Cardiac atrium fibroblast (primary cell): ENCODE data around the gene URI1. TPM values are rescaled to one million over a fixed set of nuclear protein-coding genes. Genes with fewer than 3 reads are reported as not detected.

Experiments
- total RNA-seq: library from RNA; depleted of rRNA; stranded (reverse); fragments of >200 nt; gene quantifications from 2 replicates; pipeline ENCODE4 v1.2.3, GENCODE V29; 2015

Gene URI1, protein sequence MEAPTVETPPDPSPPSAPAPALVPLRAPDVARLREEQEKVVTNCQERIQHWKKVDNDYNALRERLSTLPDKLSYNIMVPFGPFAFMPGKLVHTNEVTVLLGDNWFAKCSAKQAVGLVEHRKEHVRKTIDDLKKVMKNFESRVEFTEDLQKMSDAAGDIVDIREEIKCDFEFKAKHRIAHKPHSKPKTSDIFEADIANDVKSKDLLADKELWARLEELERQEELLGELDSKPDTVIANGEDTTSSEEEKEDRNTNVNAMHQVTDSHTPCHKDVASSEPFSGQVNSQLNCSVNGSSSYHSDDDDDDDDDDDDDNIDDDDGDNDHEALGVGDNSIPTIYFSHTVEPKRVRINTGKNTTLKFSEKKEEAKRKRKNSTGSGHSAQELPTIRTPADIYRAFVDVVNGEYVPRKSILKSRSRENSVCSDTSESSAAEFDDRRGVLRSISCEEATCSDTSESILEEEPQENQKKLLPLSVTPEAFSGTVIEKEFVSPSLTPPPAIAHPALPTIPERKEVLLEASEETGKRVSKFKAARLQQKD
- total RNA-seq = 45.0 and 50.4 TPM in 2 replicates

DNA sequence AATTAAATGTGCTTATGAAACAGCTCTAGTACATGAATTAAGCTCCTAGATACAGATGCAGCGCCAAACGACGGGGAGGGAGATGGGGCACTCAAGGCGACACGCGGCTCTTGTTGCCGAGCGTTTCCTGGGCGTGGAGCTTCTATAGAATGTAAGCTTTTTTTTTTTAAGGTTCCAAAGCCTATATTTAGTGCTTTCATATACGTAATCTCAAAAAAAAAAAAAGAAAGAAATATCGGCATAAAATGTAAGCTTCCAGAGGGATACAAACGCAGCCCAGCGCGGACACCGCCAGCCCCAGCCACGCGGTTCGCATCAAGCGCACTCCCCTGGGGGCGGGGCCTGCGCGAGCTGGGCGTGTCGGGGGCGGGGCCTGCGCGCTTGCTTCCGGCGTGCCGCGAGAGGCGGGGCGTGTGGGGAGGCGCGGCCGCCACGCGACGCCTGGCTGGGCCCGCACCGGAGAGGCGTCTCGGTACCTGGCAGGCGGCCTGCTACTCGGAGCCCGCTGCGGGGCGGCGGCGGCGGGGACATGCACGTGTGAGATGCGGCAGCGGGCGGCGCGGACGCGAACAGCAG lies at the start of gene URI1:
Gene URI1 (plus strand): TSS at position 412 of the 576 bp plus-strand sequence. CDS start 309 bp downstream, outside the sequence.

Other genes starting within 250 kb of the URI1 start
- gene C19orf12, start 227.0 kb upstream of the URI1 start, total RNA-seq = 24.2 and 29.0 TPM in 2 replicates
- gene CCNE1, start 130.2 kb upstream of the URI1 start, total RNA-seq = 7.1 and 8.3 TPM in 2 replicates